ENCODE results near the gene GTF2A1. TPM values are rescaled to one million over a fixed set of nuclear protein-coding genes. Genes with fewer than 3 reads are reported as not detected.

Gene GTF2A1
- total RNA-seq, 1 experiment from 2014 or later: 34.4 TPM

DNA sequence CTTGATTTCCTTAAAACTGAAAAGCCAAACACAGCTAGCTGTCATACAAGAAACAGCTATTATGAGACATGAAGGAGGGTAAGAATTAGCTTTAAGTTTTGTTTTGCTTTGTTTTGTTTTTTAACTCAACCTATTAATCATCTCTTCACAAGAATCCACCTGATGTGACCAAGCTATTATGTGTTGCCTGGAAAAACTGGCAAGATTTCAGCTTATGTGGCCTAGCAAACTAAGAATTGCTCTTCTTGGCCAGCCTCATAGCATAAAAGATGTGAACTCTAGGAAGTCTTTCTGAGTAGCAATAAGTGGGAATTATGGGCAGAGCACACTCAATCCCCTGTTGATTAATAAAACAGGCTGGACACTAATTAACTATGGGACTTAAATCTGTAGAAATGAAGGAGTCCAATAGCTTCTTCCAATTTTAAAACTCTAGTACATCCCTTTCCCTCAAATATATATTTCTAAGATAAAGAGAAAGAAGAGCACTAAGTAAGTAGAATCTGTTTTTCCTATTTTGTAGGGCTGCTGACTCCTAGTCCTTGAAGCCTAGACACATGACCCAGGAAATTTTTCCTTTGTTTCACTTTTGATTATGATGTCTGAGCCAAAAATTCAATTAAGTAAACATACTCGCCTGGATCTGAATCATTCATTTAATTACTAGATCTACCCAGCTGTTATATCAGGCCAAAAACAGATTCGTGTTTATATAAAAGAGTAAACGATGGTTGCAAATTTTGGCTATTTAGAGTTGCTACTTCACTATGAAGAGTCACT is 75.7 kb downstream of the GTF2A1 start:
- no peak for TF ChIP-seq TCF7L2 (IDR thresholded peaks at IDR 0.05; ENCODE audit: low read depth, low read length)
- TF ChIP-seq POLR2AphosphoS5 (IDR thresholded peaks at IDR 0.05; ENCODE audit: low read depth, low read length): no peak
- TF ChIP-seq, protein P1, sequence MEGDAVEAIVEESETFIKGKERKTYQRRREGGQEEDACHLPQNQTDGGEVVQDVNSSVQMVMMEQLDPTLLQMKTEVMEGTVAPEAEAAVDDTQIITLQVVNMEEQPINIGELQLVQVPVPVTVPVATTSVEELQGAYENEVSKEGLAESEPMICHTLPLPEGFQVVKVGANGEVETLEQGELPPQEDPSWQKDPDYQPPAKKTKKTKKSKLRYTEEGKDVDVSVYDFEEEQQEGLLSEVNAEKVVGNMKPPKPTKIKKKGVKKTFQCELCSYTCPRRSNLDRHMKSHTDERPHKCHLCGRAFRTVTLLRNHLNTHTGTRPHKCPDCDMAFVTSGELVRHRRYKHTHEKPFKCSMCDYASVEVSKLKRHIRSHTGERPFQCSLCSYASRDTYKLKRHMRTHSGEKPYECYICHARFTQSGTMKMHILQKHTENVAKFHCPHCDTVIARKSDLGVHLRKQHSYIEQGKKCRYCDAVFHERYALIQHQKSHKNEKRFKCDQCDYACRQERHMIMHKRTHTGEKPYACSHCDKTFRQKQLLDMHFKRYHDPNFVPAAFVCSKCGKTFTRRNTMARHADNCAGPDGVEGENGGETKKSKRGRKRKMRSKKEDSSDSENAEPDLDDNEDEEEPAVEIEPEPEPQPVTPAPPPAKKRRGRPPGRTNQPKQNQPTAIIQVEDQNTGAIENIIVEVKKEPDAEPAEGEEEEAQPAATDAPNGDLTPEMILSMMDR (IDR thresholded peaks at IDR 0.05): no peak
- TF ChIP-seq SIN3A (IDR thresholded peaks at IDR 0.05; ENCODE audit: borderline replicate concordance, insufficient read depth, low read depth, low read length): no peak
- TF ChIP-seq, protein P2, sequence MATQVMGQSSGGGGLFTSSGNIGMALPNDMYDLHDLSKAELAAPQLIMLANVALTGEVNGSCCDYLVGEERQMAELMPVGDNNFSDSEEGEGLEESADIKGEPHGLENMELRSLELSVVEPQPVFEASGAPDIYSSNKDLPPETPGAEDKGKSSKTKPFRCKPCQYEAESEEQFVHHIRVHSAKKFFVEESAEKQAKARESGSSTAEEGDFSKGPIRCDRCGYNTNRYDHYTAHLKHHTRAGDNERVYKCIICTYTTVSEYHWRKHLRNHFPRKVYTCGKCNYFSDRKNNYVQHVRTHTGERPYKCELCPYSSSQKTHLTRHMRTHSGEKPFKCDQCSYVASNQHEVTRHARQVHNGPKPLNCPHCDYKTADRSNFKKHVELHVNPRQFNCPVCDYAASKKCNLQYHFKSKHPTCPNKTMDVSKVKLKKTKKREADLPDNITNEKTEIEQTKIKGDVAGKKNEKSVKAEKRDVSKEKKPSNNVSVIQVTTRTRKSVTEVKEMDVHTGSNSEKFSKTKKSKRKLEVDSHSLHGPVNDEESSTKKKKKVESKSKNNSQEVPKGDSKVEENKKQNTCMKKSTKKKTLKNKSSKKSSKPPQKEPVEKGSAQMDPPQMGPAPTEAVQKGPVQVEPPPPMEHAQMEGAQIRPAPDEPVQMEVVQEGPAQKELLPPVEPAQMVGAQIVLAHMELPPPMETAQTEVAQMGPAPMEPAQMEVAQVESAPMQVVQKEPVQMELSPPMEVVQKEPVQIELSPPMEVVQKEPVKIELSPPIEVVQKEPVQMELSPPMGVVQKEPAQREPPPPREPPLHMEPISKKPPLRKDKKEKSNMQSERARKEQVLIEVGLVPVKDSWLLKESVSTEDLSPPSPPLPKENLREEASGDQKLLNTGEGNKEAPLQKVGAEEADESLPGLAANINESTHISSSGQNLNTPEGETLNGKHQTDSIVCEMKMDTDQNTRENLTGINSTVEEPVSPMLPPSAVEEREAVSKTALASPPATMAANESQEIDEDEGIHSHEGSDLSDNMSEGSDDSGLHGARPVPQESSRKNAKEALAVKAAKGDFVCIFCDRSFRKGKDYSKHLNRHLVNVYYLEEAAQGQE (IDR thresholded peaks at IDR 0.05; ENCODE audit: insufficient read depth in 1 of 2, low read depth in 2 of 2, low read length in 1 of 2): no peak
- no peak for ATAC-seq
- CTCF ChIA-PET: interaction anchor here (0.6 kb wide), 1 partner anchor 10 kb away, joined by 3 read pairs; no protein-coding TSS in a partner anchor
- Histone ChIP-seq H3K36me3 (ENCODE audit: control insufficient read depth, insufficient read depth, low read length) (no peaks in the 10 kb centered on the region), H3K4me1 (ENCODE audit: control insufficient read depth, insufficient read depth, low read length) (no peaks in the 10 kb centered on the region), H3K27me3 (ENCODE audit: control insufficient read depth, insufficient read depth, low read length) (no peaks in the 10 kb centered on the region), H3K4me3 (ENCODE audit: low read depth in 2 of 2, low read length in 2 of 2) (no peak overlapping the region), H3K27ac (ENCODE audit: low read length) (no peak overlapping the region), H3K9me3 (ENCODE audit: control insufficient read depth, insufficient read depth, low read depth, low read length) (no peaks in the 10 kb centered on the region)
- BruUV-seq (replicated peaks): no TSS peak
- DNase-seq (ENCODE audit: low read depth, low spot score): no peak
- POLR2A ChIA-PET: no interaction called here
- intact Hi-C loops (cut with micrococcal nuclease; ENCODE audit: unreplicated experiment) (no loop called here), in situ Hi-C loops (cut with HindIII; ENCODE audit: low pct_unique_long_range_greater_than_20kb, low sequenced_read_pairs) (no loop called here)

DNA sequence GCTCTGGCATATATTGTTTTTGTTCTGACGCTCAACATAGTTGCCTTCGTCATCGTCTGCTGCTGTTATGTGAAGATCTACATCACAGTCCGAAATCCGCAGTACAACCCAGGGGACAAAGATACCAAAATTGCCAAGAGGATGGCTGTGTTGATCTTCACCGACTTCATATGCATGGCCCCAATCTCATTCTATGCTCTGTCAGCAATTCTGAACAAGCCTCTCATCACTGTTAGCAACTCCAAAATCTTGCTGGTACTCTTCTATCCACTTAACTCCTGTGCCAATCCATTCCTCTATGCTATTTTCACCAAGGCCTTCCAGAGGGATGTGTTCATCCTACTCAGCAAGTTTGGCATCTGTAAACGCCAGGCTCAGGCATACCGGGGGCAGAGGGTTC is 77.0 kb downstream of the GTF2A1 start:
- POLR2A ChIA-PET: no interaction called here
- no peaks in the 10 kb centered on the region for H3K9me3 ChIP-seq (ENCODE audit: control insufficient read depth, insufficient read depth, low read depth, low read length)
- BruUV-seq (replicated peaks): no TSS peak
- no peaks in the 10 kb centered on the region for H3K36me3 ChIP-seq (ENCODE audit: control insufficient read depth, insufficient read depth, low read length)
- CTCF ChIA-PET: no interaction called here
- intact Hi-C loops (cut with micrococcal nuclease; ENCODE audit: unreplicated experiment) (no loop called here), in situ Hi-C loops (cut with HindIII; ENCODE audit: low pct_unique_long_range_greater_than_20kb, low sequenced_read_pairs) (no loop called here)
- no peak overlapping the region for H3K4me3 ChIP-seq (ENCODE audit: low read depth in 2 of 2, low read length in 2 of 2)
- H3K27me3 ChIP-seq (ENCODE audit: control insufficient read depth, insufficient read depth, low read length): no peaks in the 10 kb centered on the region
- DNase-seq (ENCODE audit: low read depth, low spot score) (no peak), ATAC-seq (no peak)
- H3K27ac ChIP-seq (ENCODE audit: low read length): no peak overlapping the region
- TF ChIP-seq, protein P2 (IDR thresholded peaks at IDR 0.05; ENCODE audit: insufficient read depth in 1 of 2, low read depth in 2 of 2, low read length in 1 of 2): no peak
- no peak for TF ChIP-seq TCF7L2 (IDR thresholded peaks at IDR 0.05; ENCODE audit: low read depth, low read length)
- TF ChIP-seq, protein P1 (IDR thresholded peaks at IDR 0.05): no peak
- no peak for TF ChIP-seq POLR2AphosphoS5 (IDR thresholded peaks at IDR 0.05; ENCODE audit: low read depth, low read length)
- TF ChIP-seq SIN3A (IDR thresholded peaks at IDR 0.05; ENCODE audit: borderline replicate concordance, insufficient read depth, low read depth, low read length): no peak
- H3K4me1 ChIP-seq (ENCODE audit: control insufficient read depth, insufficient read depth, low read length): no peaks in the 10 kb centered on the region

Measured in Panc1 (cell line).